ACC112 (cell line): ENCODE results near the gene GPN2.

ENCODE experiments used
- H2AFZ ChIP-seq: fragments of 200-600 bp; sonication (generic); one replicate; pipeline ENCODE4 v1.6.0; 2017; ENCODE audit warnings: antibody characterized with exemption, low read length; ENCODE audit not compliant: unreplicated experiment
- H3K27ac ChIP-seq: fragments of 200-600 bp; sonication (generic); 2 replicates; pipeline ENCODE4 v1.5.1; 2014; ENCODE audit warnings: low read depth, mild to moderate bottlenecking, antibody characterized with exemption, low read length, moderate library complexity
- H3K27me3 ChIP-seq: fragments of 200-600 bp; sonication (generic); 2 replicates; pipeline ENCODE4 v1.6.1; 2014; ENCODE audit warnings: mild to moderate bottlenecking, antibody characterized with exemption, low read length, moderate library complexity, mixed read lengths; ENCODE audit not compliant: insufficient read depth
- H3K36me3 ChIP-seq: fragments of 200-600 bp; sonication (generic); 2 replicates; pipeline ENCODE4 v1.6.1; 2016; ENCODE audit warnings: mild to moderate bottlenecking, antibody characterized with exemption, low read length, moderate library complexity, mixed read lengths; ENCODE audit not compliant: insufficient read depth
- H3K4me1 ChIP-seq: fragments of 200-600 bp; sonication (generic); one replicate; pipeline ENCODE4 v1.6.1; 2016; ENCODE audit warnings: low read length, mixed read lengths; ENCODE audit not compliant: insufficient read depth, unreplicated experiment, control insufficient read depth
- H3K4me3 ChIP-seq: fragments of 200-600 bp; sonication (generic); 2 replicates; pipeline ENCODE4 v1.5.1; 2014; ENCODE audit warnings: mild to moderate bottlenecking, low read depth, low read length
- H3K79me2 ChIP-seq: fragments of 200-600 bp; sonication (generic); one replicate; pipeline ENCODE4 v1.6.0; 2016; ENCODE audit warnings: low read length; ENCODE audit not compliant: control insufficient read depth, unreplicated experiment, insufficient read depth

GPN2 gene

GRCh38 chr1:26831059-26831458, 59.0 kb downstream of the GPN2 start:
- H2AFZ ChIP-seq = no peak overlapping the region
- no peak overlapping the region for H3K4me3 ChIP-seq
- no peak overlapping the region for H3K27ac ChIP-seq
- 0 out of 2 replicates have a peak, but pooled peaks cover 7% of the 10 kb centered on the region for H3K36me3 ChIP-seq
- H3K79me2 ChIP-seq = peaks cover 31% of the 10 kb centered on the region
- H3K27me3 ChIP-seq = no peaks in the 10 kb centered on the region
- H3K4me1 ChIP-seq = peaks cover 14% of the 10 kb centered on the region

- Histone ChIP-seq H3K4me3 (no peak overlapping the region), H3K79me2 (peaks cover 31% of the 10 kb centered on the region), H3K4me1 (peaks cover 17% of the 10 kb centered on the region), H3K36me3 (0 out of 2 replicates have a peak, but pooled peaks cover 4% of the 10 kb centered on the region), H2AFZ (no peak overlapping the region), H3K27ac (no peak overlapping the region), H3K27me3 (no peaks in the 10 kb centered on the region)
Observed at GRCh38 chr1:26829184-26829911, 60.7 kb downstream of the GPN2 start.

GRCh38 chr1:26828411-26828991, 61.6 kb downstream of the GPN2 start:
- Histone ChIP-seq H3K4me3 (peak overlapping the region; percentile 27; the same call in 1 of the 2 replicates), H3K4me1 (peaks cover 17% of the 10 kb centered on the region), H3K27me3 (no peaks in the 10 kb centered on the region), H3K27ac (no peak overlapping the region), H3K79me2 (peaks cover 31% of the 10 kb centered on the region), H2AFZ (no peak overlapping the region), H3K36me3 (0 out of 2 replicates have a peak, but pooled peaks cover 3% of the 10 kb centered on the region)

- peaks cover 17% of the 10 kb centered on the region for H3K4me1 ChIP-seq
- H2AFZ ChIP-seq = no peak overlapping the region
- no peaks in the 10 kb centered on the region for H3K36me3 ChIP-seq
- H3K27me3 ChIP-seq = no peaks in the 10 kb centered on the region
- H3K79me2 ChIP-seq = peaks cover 31% of the 10 kb centered on the region
- H3K4me3 ChIP-seq = peak overlapping the region; percentile 84
- no peak overlapping the region for H3K27ac ChIP-seq
Observed at GRCh38 chr1:26827663-26828062, 62.4 kb downstream of the GPN2 start.

- H3K79me2 ChIP-seq = peaks cover 31% of the 10 kb centered on the region
- H3K27ac ChIP-seq = no peak overlapping the region
- peak overlapping the region; percentile 61 for H2AFZ ChIP-seq
- peaks cover 17% of the 10 kb centered on the region for H3K4me1 ChIP-seq
- no peaks in the 10 kb centered on the region for H3K36me3 ChIP-seq
- H3K27me3 ChIP-seq = no peaks in the 10 kb centered on the region
- peak overlapping the region; percentile 84 for H3K4me3 ChIP-seq
Observed at GRCh38 chr1:26827106-26827604, 62.9 kb downstream of the GPN2 start.

GRCh38 chr1:26826261-26827105, 63.6 kb downstream of the GPN2 start, which contains the start of gene ZDHHC18:
TSS of gene ZDHHC18 (plus strand) at chr1:26826688. CDS start at chr1:26826805, 117 bp downstream.
- Histone ChIP-seq H2AFZ (peak within 1 kb of the TSS; percentile 89), H3K27me3 (no peaks in the 10 kb centered on the region), H3K4me1 (peaks cover 17% of the 10 kb centered on the region), H3K27ac (no peak within 1 kb of the TSS), H3K4me3 (peak within 1 kb of the TSS; percentile 84), H3K36me3 (no peaks in the 10 kb centered on the region), H3K79me2 (peaks cover 31% of the 10 kb centered on the region)
